ENCODE measurements around the gene CEACAM7.

DNA sequence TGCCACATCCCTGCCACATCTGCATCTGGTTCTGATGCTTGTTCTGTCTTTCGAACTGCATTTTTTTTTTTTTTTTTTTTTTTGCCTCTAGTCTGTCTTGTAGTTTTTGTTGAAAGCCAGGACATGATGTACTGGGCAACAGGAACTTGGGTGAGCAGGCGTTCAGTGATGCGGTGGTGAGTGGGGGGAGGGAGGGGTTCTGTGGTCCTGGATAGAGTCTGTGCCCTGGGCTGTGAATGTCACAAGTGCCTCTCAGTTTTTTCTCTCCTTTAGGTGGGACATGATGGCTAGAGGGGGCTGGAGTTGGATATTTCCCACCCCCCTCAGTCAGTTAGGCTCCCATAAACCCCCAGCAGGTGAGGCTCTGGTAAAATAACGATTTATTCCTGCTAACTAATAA lies 64.7 kb downstream of the CEACAM7 start:
- TF ChIP-seq YY1 (IDR thresholded peaks at IDR 0.05; ENCODE audit: insufficient read depth, insufficient read length) (no peak), ZNF274 (IDR thresholded peaks at IDR 0.05; ENCODE audit: low read depth, low read length) (no peak)
